Measurements from ENCODE around the gene ATF7IP.

DNA sequence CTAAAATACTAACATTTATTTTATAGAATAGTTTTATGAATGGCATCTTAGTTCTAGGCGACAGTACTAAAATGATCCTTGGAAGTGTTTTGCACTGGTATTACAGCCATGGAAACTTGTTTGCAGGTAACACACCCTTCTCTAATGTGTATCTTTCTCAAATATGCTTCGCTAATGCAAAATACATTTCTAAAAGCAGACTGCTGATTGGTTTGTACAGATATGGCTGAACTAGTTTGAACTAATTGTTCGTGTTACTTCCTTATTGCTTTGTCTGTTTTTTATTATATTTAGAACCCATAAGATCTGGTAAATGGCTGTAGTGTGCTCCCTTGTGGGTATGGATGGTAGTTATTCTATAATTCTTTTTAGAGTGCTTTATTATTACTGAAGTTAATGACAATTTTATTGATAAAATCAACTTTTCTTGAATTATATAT is 53.0 kb downstream of the ATF7IP start:
- no peak for TF ChIP-seq SUZ12 (IDR thresholded peaks at IDR 0.05; ENCODE audit: extremely low read depth, insufficient read depth, insufficient read length)
- no peak for TF ChIP-seq ZNF274 (IDR thresholded peaks at IDR 0.05; ENCODE audit: low read depth, low read length)
- TF ChIP-seq YY1 (IDR thresholded peaks at IDR 0.05; ENCODE audit: insufficient read depth, insufficient read length) = no peak

Data from NT2/D1 (cell line).